GM12864 (cell line): Measurements from ENCODE around the gene PEF1.

Source experiments
- DNase-seq: peaks from one replicate; pipeline ENCODE4 v3.0.0-alpha.2; 2011; ENCODE audit warnings: low read depth
- H3K4me3 ChIP-seq: 2 replicates; pipeline ENCODE4 v1.5.1; 2011; ENCODE audit warnings: mild to moderate bottlenecking, low read depth, low read length, control low read depth
- CTCF ChIP-seq: IDR thresholded peaks from 2 replicates; pipeline ENCODE4 v1.5.1; 2011; ENCODE audit warnings: low read depth, mild to moderate bottlenecking, moderate library complexity, low read length, control low read depth, inconsistent platforms; ENCODE audit errors: missing control alignments

PEF1 gene

DNA sequence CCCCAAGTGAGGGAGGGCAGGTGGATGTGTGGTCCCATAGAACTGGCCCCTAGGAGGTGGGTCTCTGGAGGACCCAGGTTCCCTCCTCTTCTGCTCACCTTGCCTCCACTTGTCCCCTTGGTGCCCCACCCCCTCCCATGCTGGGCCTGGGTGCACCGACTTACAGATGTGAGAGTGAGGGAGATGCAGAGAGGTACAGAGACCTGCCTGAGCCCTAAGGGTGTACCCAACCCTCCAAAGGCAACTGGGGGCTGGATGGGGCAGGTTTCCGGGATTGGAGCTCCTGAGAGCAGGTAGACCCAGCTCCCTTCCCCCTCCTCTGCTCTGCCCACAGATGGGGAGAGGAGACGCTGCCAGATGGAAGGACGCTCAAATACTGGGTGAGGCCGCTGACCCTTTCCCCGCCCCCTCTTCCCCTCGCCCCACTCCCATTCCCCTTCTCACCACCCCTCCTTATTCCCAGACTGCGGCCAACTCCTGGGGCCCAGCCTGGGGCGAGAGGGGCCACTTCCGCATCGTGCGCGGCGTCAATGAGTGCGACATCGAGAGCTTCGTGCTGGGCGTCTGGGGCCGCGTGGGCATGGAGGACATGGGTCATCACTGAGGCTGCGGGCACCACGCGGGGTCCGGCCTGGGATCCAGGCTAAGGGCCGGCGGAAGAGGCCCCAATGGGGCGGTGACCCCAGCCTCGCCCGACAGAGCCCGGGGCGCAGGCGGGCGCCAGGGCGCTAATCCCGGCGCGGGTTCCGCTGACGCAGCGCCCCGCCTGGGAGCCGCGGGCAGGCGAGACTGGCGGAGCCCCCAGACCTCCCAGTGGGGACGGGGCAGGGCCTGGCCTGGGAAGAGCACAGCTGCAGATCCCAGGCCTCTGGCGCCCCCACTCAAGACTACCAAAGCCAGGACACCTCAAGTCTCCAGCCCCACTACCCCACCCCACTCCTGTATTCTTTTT lies 58.0 kb downstream of the PEF1 start:
- no peak overlapping the region for H3K4me3 ChIP-seq
- no peak for DNase-seq
- TF ChIP-seq CTCF = no peak

GRCh38 chr1:31585736-31586365 lies 58.8 kb downstream of the PEF1 start:
- DNase-seq = no peak
- TF ChIP-seq CTCF = no peak
- H3K4me3 ChIP-seq = no peak overlapping the region

DNA sequence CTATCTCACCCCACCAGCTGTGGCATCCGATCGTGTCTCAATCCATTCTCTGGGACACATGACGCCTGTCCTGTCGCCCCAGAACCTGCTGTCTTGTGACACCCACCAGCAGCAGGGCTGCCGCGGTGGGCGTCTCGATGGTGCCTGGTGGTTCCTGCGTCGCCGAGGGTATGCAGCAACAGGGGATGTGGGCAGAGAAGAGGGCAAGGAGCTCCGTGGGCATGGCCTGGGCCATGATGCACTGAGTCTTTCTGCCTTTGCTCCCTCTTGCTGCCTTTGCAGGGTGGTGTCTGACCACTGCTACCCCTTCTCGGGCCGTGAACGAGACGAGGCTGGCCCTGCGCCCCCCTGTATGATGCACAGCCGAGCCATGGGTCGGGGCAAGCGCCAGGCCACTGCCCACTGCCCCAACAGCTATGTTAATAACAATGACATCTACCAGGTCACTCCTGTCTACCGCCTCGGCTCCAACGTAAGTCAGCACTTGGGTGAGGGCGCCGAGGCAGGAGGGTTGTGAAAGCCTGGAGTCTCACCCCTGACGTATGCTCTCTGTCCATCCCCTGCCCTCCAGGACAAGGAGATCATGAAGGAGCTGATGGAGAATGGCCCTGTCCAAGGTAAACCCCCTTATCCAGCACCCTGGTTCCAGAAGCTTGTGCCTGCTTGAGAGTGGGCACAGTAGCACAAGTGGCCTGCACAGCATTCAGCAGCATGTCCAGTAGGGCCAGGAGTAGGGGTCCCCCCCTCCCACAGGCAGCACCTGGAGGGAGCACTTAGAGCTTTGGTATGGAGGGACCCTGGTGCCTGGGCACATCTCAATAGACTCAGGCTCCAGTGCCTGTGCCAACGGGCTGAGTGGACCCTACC lies 59.6 kb downstream of the PEF1 start:
- no peak overlapping the region for H3K4me3 ChIP-seq
- TF ChIP-seq CTCF = no peak
- no peak for DNase-seq

GRCh38 chr1:31583995-31584868 lies 60.4 kb downstream of the PEF1 start:
- no peak overlapping the region for H3K4me3 ChIP-seq
- no peak for TF ChIP-seq CTCF
- DNase-seq = no peak

- DNase-seq = no peak
- no peak for TF ChIP-seq CTCF
- H3K4me3 ChIP-seq = no peak overlapping the region
Observed at GRCh38 chr1:31583082-31583994, 61.3 kb downstream of the PEF1 start.
